Neural progenitor cell (in vitro differentiated cells): ENCODE results near the gene ARMH1. TPM values are rescaled to one million over a fixed set of nuclear protein-coding genes. Genes with fewer than 3 reads are reported as not detected.

Source experiments
- DNase-seq: peaks from one replicate; pipeline ENCODE4 v3.0.0-alpha.2; 2016; ENCODE audit warnings: low spot score
- H2AFZ ChIP-seq: fragments of 200-600 bp; sonication (generic); replicated peaks from 2 replicates; pipeline ENCODE4 v1.6.1; 2016; ENCODE audit warnings: antibody characterized with exemption
- H3F3A ChIP-seq: fragments of 200-600 bp; sonication (generic); 2 replicates; pipeline ENCODE4 v1.6.1; 2016; ENCODE audit warnings: antibody characterized with exemption, low read depth
- H3K27ac ChIP-seq: fragments of 200-600 bp; sonication (generic); 2 replicates; pipeline ENCODE4 v1.5.1; 2016; ENCODE audit warnings: mild to moderate bottlenecking
- H3K27me3 ChIP-seq: fragments of 200-600 bp; sonication (generic); 2 replicates; pipeline ENCODE4 v1.6.1; 2016; ENCODE audit warnings: mild to moderate bottlenecking, moderate library complexity
- H3K36me3 ChIP-seq: fragments of 200-600 bp; sonication (generic); 2 replicates; pipeline ENCODE4 v1.5.1; 2016
- H3K4me1 ChIP-seq: fragments of 200-600 bp; sonication (generic); 2 replicates; pipeline ENCODE4 v1.6.1; 2016; ENCODE audit warnings: mixed run types
- H3K4me2 ChIP-seq: fragments of 200-600 bp; sonication (generic); 2 replicates; pipeline ENCODE4 v1.6.1; 2016
- H3K4me3 ChIP-seq: fragments of 200-600 bp; sonication (generic); 2 replicates; pipeline ENCODE4 v1.5.1; 2016
- H3K79me2 ChIP-seq: fragments of 200-600 bp; sonication (generic); 2 replicates; pipeline ENCODE4 v1.6.1; 2016; ENCODE audit warnings: low read depth
- H3K9ac ChIP-seq: fragments of 200-600 bp; sonication (generic); 2 replicates; pipeline ENCODE4 v1.6.1; 2016
- H3K9me3 ChIP-seq: fragments of 200-600 bp; sonication (generic); 2 replicates; pipeline ENCODE4 v1.5.1; 2016; ENCODE audit warnings: low read depth
- H4K20me1 ChIP-seq: fragments of 200-600 bp; sonication (generic); 2 replicates; pipeline ENCODE4 v1.6.1; 2016; ENCODE audit warnings: low read depth
- H3K27ac Mint-ChIP-seq: 3 replicates; pipeline ENCODE4 v1.8.0; 2021; ENCODE audit warnings: mixed read lengths
- H3K27me3 Mint-ChIP-seq: 2 replicates; pipeline ENCODE4 v1.8.0; 2022; ENCODE audit warnings: low read depth, mild to moderate bottlenecking, inconsistent platforms, moderate library complexity, mixed read lengths; ENCODE audit not compliant: insufficient read depth
- H3K36me3 Mint-ChIP-seq: 3 replicates; pipeline ENCODE4 v1.8.0; 2021; ENCODE audit warnings: mixed read lengths
- H3K4me1 Mint-ChIP-seq: 3 replicates; pipeline ENCODE4 v1.8.0; 2021; ENCODE audit warnings: mixed read lengths
- H3K4me3 Mint-ChIP-seq: 3 replicates; pipeline ENCODE4 v1.8.0; 2021; ENCODE audit warnings: mild to moderate bottlenecking, moderate library complexity, mixed read lengths
- H3K9me3 Mint-ChIP-seq: 3 replicates; pipeline ENCODE4 v1.8.0; 2020; ENCODE audit warnings: mixed read lengths
- CTCF ChIP-seq: fragments of 200-600 bp; sonication (generic); IDR thresholded peaks from 2 replicates; pipeline ENCODE4 v1.5.1; 2017; ENCODE audit warnings: antibody characterized with exemption, mild to moderate bottlenecking
- EZH2 ChIP-seq: fragments of 200-600 bp; sonication (generic); IDR thresholded peaks from 2 replicates; pipeline ENCODE4 v1.6.1; 2017; ENCODE audit warnings: antibody characterized with exemption, mild to moderate bottlenecking, moderate library complexity
- EZH2phosphoT487 ChIP-seq: fragments of 200-600 bp; sonication (generic); IDR thresholded peaks from 2 replicates; pipeline ENCODE4 v1.6.1; 2017; ENCODE audit warnings: antibody characterized with exemption
- total RNA-seq: library from RNA; depleted of rRNA; stranded (reverse); fragments of >200 nt; gene quantifications from 2 replicates; pipeline ENCODE4 v1.2.3, GENCODE V29; 2015; ENCODE audit warnings: low replicate concordance

Gene ARMH1
- 3.6 and 11.4 TPM in 2 replicates for total RNA-seq

- Histone ChIP-seq H3K9me3 (no peaks in the 10 kb centered on the region), H3K4me2 (peak within 1 kb of the TSS; percentile 87), H3K27ac (no peak within 1 kb of the TSS), H3K79me2 (no peaks in the 10 kb centered on the region), H4K20me1 (no peaks in the 10 kb centered on the region), H3K36me3 (no peaks in the 10 kb centered on the region), H3K27me3 (no peaks in the 10 kb centered on the region), H3F3A (peaks cover 12% of the 10 kb centered on the region), H3K4me3 (peak within 1 kb of the TSS; percentile 82), H3K4me1 (peaks cover 21% of the 10 kb centered on the region), H2AFZ (peak within 1 kb of the TSS; percentile 98), H3K9ac (peak within 1 kb of the TSS; percentile 38)
- peaks cover 36% of the 10 kb centered on the region for H3K4me1 Mint-ChIP-seq
- no peaks in the 10 kb centered on the region for H3K36me3 Mint-ChIP-seq
- H3K27me3 Mint-ChIP-seq: peaks cover 8% of the 10 kb centered on the region
- no peaks in the 10 kb centered on the region for H3K9me3 Mint-ChIP-seq
- DNase-seq: peak; percentile 100
- H3K27ac Mint-ChIP-seq: peak within 1 kb of the TSS; percentile 27
- H3K4me3 Mint-ChIP-seq: peak within 1 kb of the TSS; percentile 92
- TF ChIP-seq EZH2phosphoT487 (no peak), EZH2 (no peak), CTCF (no peak)
Measured at GRCh38 chr1:44674113-44675000, at the start of gene ARMH1, which contains the start of gene TMEM53. Gene ARMH1 (plus strand): TSS chr1:44674714. CDS start chr1:44689698, 14,984 bp downstream. Gene TMEM53 (minus strand): TSS chr1:44674481. CDS start chr1:44674391, 90 bp downstream.

- TF ChIP-seq EZH2phosphoT487 (no peak), CTCF (no peak), EZH2 (no peak)
- Mint-ChIP-seq H3K9me3 (no peaks in the 10 kb centered on the region), H3K36me3 (no peaks in the 10 kb centered on the region), H3K4me3 (no peak overlapping the region), H3K4me1 (peaks cover 8% of the 10 kb centered on the region), H3K27me3 (peaks cover 8% of the 10 kb centered on the region), H3K27ac (no peak overlapping the region)
- H3K27ac ChIP-seq: no peak overlapping the region
- no peak overlapping the region for H2AFZ ChIP-seq
- H3K9ac ChIP-seq: no peak overlapping the region
- no peak for DNase-seq
- no peak overlapping the region for H3K4me2 ChIP-seq
- no peaks in the 10 kb centered on the region for H3K9me3 ChIP-seq
- peaks cover 7% of the 10 kb centered on the region for H3K27me3 ChIP-seq
- H3K36me3 ChIP-seq: no peaks in the 10 kb centered on the region
- H3K4me3 ChIP-seq: no peak overlapping the region
- H3K4me1 ChIP-seq: no peaks in the 10 kb centered on the region
- no peaks in the 10 kb centered on the region for H3F3A ChIP-seq
- no peaks in the 10 kb centered on the region for H3K79me2 ChIP-seq
- H4K20me1 ChIP-seq: no peaks in the 10 kb centered on the region
Measured at GRCh38 chr1:44625348-44625747, 49.2 kb upstream of the ARMH1 start.

GRCh38 chr1:44628962-44629756 lies 45.4 kb upstream of the ARMH1 start:
- peaks cover 3% of the 10 kb centered on the region for H3K36me3 Mint-ChIP-seq

More at GRCh38 chr1:44628962-44629756, 45.4 kb upstream of the ARMH1 start:
- H3K4me2 ChIP-seq: no peak overlapping the region
- Mint-ChIP-seq H3K4me1 (peaks cover 30% of the 10 kb centered on the region), H3K27me3 (peaks cover 7% of the 10 kb centered on the region), H3K9me3 (no peaks in the 10 kb centered on the region), H3K27ac (no peak overlapping the region), H3K4me3 (no peak overlapping the region)
- H3K9ac ChIP-seq: no peak overlapping the region
- H3F3A ChIP-seq: peaks cover 25% of the 10 kb centered on the region
- H3K27me3 ChIP-seq: peaks cover 4% of the 10 kb centered on the region
- peaks cover 17% of the 10 kb centered on the region for H4K20me1 ChIP-seq
- no peak overlapping the region for H3K27ac ChIP-seq
- H3K4me1 ChIP-seq: peaks cover 17% of the 10 kb centered on the region
- no peak for DNase-seq
- H3K9me3 ChIP-seq: no peaks in the 10 kb centered on the region
- no peak overlapping the region for H3K4me3 ChIP-seq
- no peak overlapping the region for H2AFZ ChIP-seq
- H3K79me2 ChIP-seq: peaks cover 17% of the 10 kb centered on the region
- no peaks in the 10 kb centered on the region for H3K36me3 ChIP-seq
- no peak for TF ChIP-seq EZH2
- no peak for TF ChIP-seq EZH2phosphoT487
- no peak for TF ChIP-seq CTCF
